HEK293 (cell line): ENCODE data around the gene USP5.

Experiments used
- EGR2 ChIP-seq: fragments of 450-650 bp; formaldehyde crosslinking; IDR thresholded peaks from 2 replicates; pipeline ENCODE4 v1.5.1; 2016; ENCODE audit warnings: low read depth, missing biosample characterization, missing genetic modification characterization
- GLIS1 ChIP-seq: fragments of 450-650 bp; formaldehyde crosslinking; IDR thresholded peaks from 2 replicates; pipeline ENCODE4 v1.5.1; 2016; ENCODE audit warnings: missing biosample characterization, missing genetic modification characterization
- HIC1 ChIP-seq: fragments of 450-650 bp; formaldehyde crosslinking; IDR thresholded peaks from 2 replicates; pipeline ENCODE4 v1.5.1; 2016; ENCODE audit warnings: missing biosample characterization, missing genetic modification characterization
- KLF10 ChIP-seq: fragments of 450-650 bp; IDR thresholded peaks from 2 replicates; pipeline ENCODE4 v1.5.1; 2018; ENCODE audit warnings: missing biosample characterization, mild to moderate bottlenecking, missing genetic modification characterization
- SCRT2 ChIP-seq: fragments of 450-650 bp; formaldehyde crosslinking; IDR thresholded peaks from 2 replicates; pipeline ENCODE4 v1.5.1; 2016; ENCODE audit warnings: missing biosample characterization, missing genetic modification characterization
- ZBTB10 ChIP-seq: fragments of 450-650 bp; formaldehyde crosslinking; IDR thresholded peaks from 2 replicates; pipeline ENCODE4 v1.5.1; 2016; ENCODE audit warnings: missing biosample characterization, missing genetic modification characterization
- ZBTB17 ChIP-seq: fragments of 450-650 bp; formaldehyde crosslinking; IDR thresholded peaks from 2 replicates; pipeline ENCODE4 v1.5.1; 2016; ENCODE audit warnings: missing biosample characterization, missing genetic modification characterization
- ZBTB21 ChIP-seq: fragments of 450-650 bp; formaldehyde crosslinking; IDR thresholded peaks from 2 replicates; pipeline ENCODE4 v1.5.1; 2017; ENCODE audit warnings: missing biosample characterization, missing genetic modification characterization
- ZBTB7A ChIP-seq: fragments of 450-650 bp; formaldehyde crosslinking; IDR thresholded peaks from 2 replicates; pipeline ENCODE4 v1.5.1; 2016; ENCODE audit warnings: low read depth, missing biosample characterization, missing genetic modification characterization
- ZNF112 ChIP-seq: fragments of 450-650 bp; formaldehyde crosslinking; IDR thresholded peaks from 2 replicates; pipeline ENCODE4 v1.5.0; 2017; ENCODE audit warnings: missing biosample characterization, missing genetic modification characterization
- ZNF16 ChIP-seq: fragments of 450-650 bp; formaldehyde crosslinking; IDR thresholded peaks from 2 replicates; pipeline ENCODE4 v1.5.1; 2016; ENCODE audit warnings: low read depth, missing biosample characterization, missing genetic modification characterization
- ZNF169 ChIP-seq: fragments of 450-650 bp; formaldehyde crosslinking; IDR thresholded peaks from 2 replicates; pipeline ENCODE4 v1.5.1; 2016; ENCODE audit warnings: missing biosample characterization, missing genetic modification characterization
- ZNF280D ChIP-seq: fragments of 450-650 bp; formaldehyde crosslinking; IDR thresholded peaks from 2 replicates; pipeline ENCODE4 v1.5.1; 2016; ENCODE audit warnings: missing biosample characterization, missing genetic modification characterization
- ZNF362 ChIP-seq: fragments of 450-650 bp; formaldehyde crosslinking; IDR thresholded peaks from 2 replicates; pipeline ENCODE4 v1.5.1; 2016; ENCODE audit warnings: missing biosample characterization, missing genetic modification characterization
- ZNF37A ChIP-seq: fragments of 450-650 bp; IDR thresholded peaks from 2 replicates; pipeline ENCODE4 v1.5.1; 2018; ENCODE audit warnings: missing biosample characterization, missing genetic modification characterization
- ZNF48 ChIP-seq: fragments of 450-650 bp; formaldehyde crosslinking; IDR thresholded peaks from 2 replicates; pipeline ENCODE4 v1.5.1; 2016; ENCODE audit warnings: missing biosample characterization, missing genetic modification characterization
- ZNF501 ChIP-seq: fragments of 450-650 bp; formaldehyde crosslinking; IDR thresholded peaks from 2 replicates; pipeline ENCODE4 v1.5.1; 2016; ENCODE audit warnings: missing biosample characterization, missing genetic modification characterization
- ZNF544 ChIP-seq: fragments of 450-650 bp; formaldehyde crosslinking; IDR thresholded peaks from 2 replicates; pipeline ENCODE4 v1.5.0; 2017; ENCODE audit warnings: missing biosample characterization, missing genetic modification characterization
- ZNF548 ChIP-seq: fragments of 450-650 bp; formaldehyde crosslinking; IDR thresholded peaks from 2 replicates; pipeline ENCODE4 v1.5.1; 2016; ENCODE audit warnings: missing biosample characterization, missing genetic modification characterization
- ZNF558 ChIP-seq: fragments of 450-650 bp; formaldehyde crosslinking; IDR thresholded peaks from 2 replicates; pipeline ENCODE4 v1.5.1; 2016; ENCODE audit warnings: missing biosample characterization, missing genetic modification characterization
- ZNF707 ChIP-seq: fragments of 450-650 bp; formaldehyde crosslinking; IDR thresholded peaks from 2 replicates; pipeline ENCODE4 v1.5.1; 2016; ENCODE audit warnings: missing biosample characterization, missing genetic modification characterization
- ZNF768 ChIP-seq: fragments of 450-650 bp; formaldehyde crosslinking; IDR thresholded peaks from 2 replicates; pipeline ENCODE4 v1.5.1; 2018; ENCODE audit warnings: missing biosample characterization, mild to moderate bottlenecking, missing genetic modification characterization
- ZNF792 ChIP-seq: fragments of 450-650 bp; formaldehyde crosslinking; IDR thresholded peaks from 2 replicates; pipeline ENCODE4 v1.5.1; 2016; ENCODE audit warnings: missing biosample characterization, missing genetic modification characterization
- ZNF837 ChIP-seq: fragments of 450-650 bp; formaldehyde crosslinking; IDR thresholded peaks from 2 replicates; pipeline ENCODE4 v1.5.1; 2016; ENCODE audit warnings: missing biosample characterization, missing genetic modification characterization
- ZSCAN23 ChIP-seq: fragments of 450-650 bp; formaldehyde crosslinking; IDR thresholded peaks from 2 replicates; pipeline ENCODE4 v1.5.1; 2016; ENCODE audit warnings: missing biosample characterization, missing genetic modification characterization
- ZXDB ChIP-seq: fragments of 450-650 bp; formaldehyde crosslinking; IDR thresholded peaks from 2 replicates; pipeline ENCODE4 v1.5.1; 2016; ENCODE audit warnings: missing biosample characterization, missing genetic modification characterization
- TF ChIP-seq, protein P1 (sequence below): fragments of 450-650 bp; formaldehyde crosslinking; IDR thresholded peaks from 2 replicates; pipeline ENCODE4 v1.5.1; 2016; ENCODE audit warnings: missing biosample characterization, missing genetic modification characterization
- TF ChIP-seq, protein P2 (sequence below): fragments of 450-650 bp; IDR thresholded peaks from 2 replicates; pipeline ENCODE4 v1.5.1; 2018; ENCODE audit warnings: missing biosample characterization, mild to moderate bottlenecking, missing genetic modification characterization

USP5 gene

DNA sequence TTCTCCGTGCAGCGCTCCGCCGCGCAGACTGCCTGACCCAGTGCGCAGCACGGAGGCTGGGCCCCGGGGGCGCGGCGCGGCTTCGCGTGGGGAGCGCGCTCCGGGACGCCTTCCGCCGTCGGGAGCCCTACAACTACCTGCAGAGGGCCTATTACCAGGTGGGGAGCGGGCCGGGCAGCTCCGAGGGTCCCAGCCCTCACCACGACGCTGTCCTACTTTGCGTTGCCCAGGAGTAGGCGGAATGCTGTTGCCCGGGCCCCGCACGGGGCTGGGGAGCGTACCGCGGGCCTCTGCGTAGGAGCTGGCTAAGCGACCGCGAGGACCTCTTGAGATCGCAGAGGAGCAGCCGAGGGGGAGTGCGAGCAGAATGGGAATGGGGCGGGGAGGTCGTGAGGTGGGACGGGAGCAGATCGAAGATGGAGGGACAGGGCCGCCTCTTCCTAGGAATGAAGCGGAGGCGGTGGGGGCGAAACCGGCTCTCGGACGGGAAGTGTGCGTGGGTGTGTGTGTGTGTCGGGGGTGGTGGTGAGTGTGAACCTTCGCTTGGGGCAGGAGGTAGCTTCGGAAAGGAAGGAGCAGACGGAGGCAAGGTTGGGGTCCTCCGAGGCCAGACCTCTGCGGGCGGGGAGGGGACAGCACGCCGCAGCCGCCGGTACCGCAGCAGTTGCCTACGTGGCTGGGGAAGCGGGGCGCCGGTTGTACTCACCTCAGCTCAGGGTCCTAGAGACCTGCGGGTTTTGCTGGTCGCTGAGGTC lies 23.0 kb upstream of the USP5 start (continued):
- TF ChIP-seq ZNF558 (no peak), ZNF548 (tag by site-specific recombination) (no peak), ZNF837 (tag by site-specific recombination) (0 out of 2 replicates have a peak, but pooled peaks have one; percentile 67), ZBTB21 (tag by site-specific recombination) (peak; percentile 43; the same call in 1 of the 2 replicates), ZNF792 (tag by site-specific recombination) (peak; percentile 68; the same call in 1 of the 2 replicates), SCRT2 (no peak), ZSCAN23 (tag by site-specific recombination) (0 out of 2 replicates have a peak, but pooled peaks have one; percentile 69), ZBTB17 (peak; percentile 77; the same call in 1 of the 2 replicates), ZNF37A (tag by site-specific recombination) (no peak), ZNF501 (tag by site-specific recombination) (no peak), ZNF48 (tag by site-specific recombination) (no peak), ZXDB (tag by site-specific recombination) (peak; percentile 84), ZNF768 (no peak), EGR2 (tag by site-specific recombination) (peak; percentile 100), ZNF707 (no peak), ZNF16 (tag by site-specific recombination) (no peak), HIC1 (tag by site-specific recombination) (no peak), ZNF544 (tag by site-specific recombination) (no peak), KLF10 (tag by site-specific recombination) (no peak), ZNF169 (no peak), GLIS1 (tag by site-specific recombination) (peak; percentile 6; the same call in 1 of the 2 replicates), ZBTB10 (tag by site-specific recombination) (peak; percentile 90), ZBTB7A (tag by site-specific recombination) (peak; percentile 75), ZNF280D (tag by site-specific recombination) (no peak), ZNF112 (tag by site-specific recombination) (no peak), ZNF362 (tag by site-specific recombination) (no peak)
- TF ChIP-seq, protein P1, sequence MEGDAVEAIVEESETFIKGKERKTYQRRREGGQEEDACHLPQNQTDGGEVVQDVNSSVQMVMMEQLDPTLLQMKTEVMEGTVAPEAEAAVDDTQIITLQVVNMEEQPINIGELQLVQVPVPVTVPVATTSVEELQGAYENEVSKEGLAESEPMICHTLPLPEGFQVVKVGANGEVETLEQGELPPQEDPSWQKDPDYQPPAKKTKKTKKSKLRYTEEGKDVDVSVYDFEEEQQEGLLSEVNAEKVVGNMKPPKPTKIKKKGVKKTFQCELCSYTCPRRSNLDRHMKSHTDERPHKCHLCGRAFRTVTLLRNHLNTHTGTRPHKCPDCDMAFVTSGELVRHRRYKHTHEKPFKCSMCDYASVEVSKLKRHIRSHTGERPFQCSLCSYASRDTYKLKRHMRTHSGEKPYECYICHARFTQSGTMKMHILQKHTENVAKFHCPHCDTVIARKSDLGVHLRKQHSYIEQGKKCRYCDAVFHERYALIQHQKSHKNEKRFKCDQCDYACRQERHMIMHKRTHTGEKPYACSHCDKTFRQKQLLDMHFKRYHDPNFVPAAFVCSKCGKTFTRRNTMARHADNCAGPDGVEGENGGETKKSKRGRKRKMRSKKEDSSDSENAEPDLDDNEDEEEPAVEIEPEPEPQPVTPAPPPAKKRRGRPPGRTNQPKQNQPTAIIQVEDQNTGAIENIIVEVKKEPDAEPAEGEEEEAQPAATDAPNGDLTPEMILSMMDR, result no peak
- TF ChIP-seq, protein P2, sequence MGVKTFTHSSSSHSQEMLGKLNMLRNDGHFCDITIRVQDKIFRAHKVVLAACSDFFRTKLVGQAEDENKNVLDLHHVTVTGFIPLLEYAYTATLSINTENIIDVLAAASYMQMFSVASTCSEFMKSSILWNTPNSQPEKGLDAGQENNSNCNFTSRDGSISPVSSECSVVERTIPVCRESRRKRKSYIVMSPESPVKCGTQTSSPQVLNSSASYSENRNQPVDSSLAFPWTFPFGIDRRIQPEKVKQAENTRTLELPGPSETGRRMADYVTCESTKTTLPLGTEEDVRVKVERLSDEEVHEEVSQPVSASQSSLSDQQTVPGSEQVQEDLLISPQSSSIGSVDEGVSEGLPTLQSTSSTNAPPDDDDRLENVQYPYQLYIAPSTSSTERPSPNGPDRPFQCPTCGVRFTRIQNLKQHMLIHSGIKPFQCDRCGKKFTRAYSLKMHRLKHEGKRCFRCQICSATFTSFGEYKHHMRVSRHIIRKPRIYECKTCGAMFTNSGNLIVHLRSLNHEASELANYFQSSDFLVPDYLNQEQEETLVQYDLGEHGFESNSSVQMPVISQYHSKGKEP (tag by site-specific recombination), result no peak
